ENCODE results near the gene NUDT22.

GRCh38 chr11:64243236-64243854, 17.3 kb downstream of the NUDT22 start:
- TF ChIP-seq, protein P1, sequence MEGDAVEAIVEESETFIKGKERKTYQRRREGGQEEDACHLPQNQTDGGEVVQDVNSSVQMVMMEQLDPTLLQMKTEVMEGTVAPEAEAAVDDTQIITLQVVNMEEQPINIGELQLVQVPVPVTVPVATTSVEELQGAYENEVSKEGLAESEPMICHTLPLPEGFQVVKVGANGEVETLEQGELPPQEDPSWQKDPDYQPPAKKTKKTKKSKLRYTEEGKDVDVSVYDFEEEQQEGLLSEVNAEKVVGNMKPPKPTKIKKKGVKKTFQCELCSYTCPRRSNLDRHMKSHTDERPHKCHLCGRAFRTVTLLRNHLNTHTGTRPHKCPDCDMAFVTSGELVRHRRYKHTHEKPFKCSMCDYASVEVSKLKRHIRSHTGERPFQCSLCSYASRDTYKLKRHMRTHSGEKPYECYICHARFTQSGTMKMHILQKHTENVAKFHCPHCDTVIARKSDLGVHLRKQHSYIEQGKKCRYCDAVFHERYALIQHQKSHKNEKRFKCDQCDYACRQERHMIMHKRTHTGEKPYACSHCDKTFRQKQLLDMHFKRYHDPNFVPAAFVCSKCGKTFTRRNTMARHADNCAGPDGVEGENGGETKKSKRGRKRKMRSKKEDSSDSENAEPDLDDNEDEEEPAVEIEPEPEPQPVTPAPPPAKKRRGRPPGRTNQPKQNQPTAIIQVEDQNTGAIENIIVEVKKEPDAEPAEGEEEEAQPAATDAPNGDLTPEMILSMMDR (IDR thresholded peaks at IDR 0.05; ENCODE audit: insufficient read depth, low read depth, low read length) = no peak
- no peak for TF ChIP-seq EZH2 (IDR thresholded peaks at IDR 0.05; ENCODE audit: insufficient read depth, low read length)
